ENCODE results near the gene MED12L. TPM values are rescaled to one million over a fixed set of nuclear protein-coding genes. Genes with fewer than 3 reads are reported as not detected.

MED12L gene
- total RNA-seq, 1 experiment from 2014 or later, result not detected

GRCh38 chr3:151347432-151347831 is 262.0 kb downstream of the MED12L start:
- no peak for DNase-seq
- Histone ChIP-seq H3K4me1 (no peaks in the 10 kb centered on the region), H3K36me3 (no peaks in the 10 kb centered on the region), H3K4me3 (no peak overlapping the region), H3K9me3 (replicated peaks) (no peaks in the 10 kb centered on the region), H3K27me3 (no peaks in the 10 kb centered on the region), H3K27ac (no peak overlapping the region)

GRCh38 chr3:151350656-151351055 is 265.2 kb downstream of the MED12L start:
- H3K27ac ChIP-seq, result no peak overlapping the region
- no peaks in the 10 kb centered on the region for H3K4me1 ChIP-seq
- no peaks in the 10 kb centered on the region for H3K36me3 ChIP-seq
- H3K9me3 ChIP-seq (replicated peaks), result no peaks in the 10 kb centered on the region
- no peak overlapping the region for H3K4me3 ChIP-seq
- DNase-seq, result no peak
- no peaks in the 10 kb centered on the region for H3K27me3 ChIP-seq

DNA sequence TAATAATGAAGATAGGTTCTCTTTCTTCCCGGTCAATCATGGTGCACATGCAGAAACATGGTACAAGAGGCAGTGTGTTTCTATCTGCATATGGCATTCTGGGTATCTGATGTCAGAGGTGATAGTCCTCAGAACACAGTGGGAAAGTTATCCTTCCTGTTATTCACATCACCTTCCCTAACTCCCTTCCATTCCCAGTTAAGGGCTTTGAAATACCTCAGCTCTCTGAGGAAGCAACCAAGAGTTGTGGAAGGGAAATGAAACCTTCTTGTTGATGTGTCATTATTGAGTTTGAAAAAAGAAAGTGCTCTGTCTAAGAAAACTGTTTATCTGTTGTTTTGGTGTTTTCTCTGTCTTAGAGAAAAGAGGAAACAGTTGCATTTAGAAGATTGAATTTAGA is 265.8 kb downstream of the MED12L start:
- H3K27ac ChIP-seq, result no peak overlapping the region
- H3K36me3 ChIP-seq, result no peaks in the 10 kb centered on the region
- H3K9me3 ChIP-seq (replicated peaks), result no peaks in the 10 kb centered on the region
- DNase-seq, result no peak
- no peak overlapping the region for H3K4me3 ChIP-seq
- no peaks in the 10 kb centered on the region for H3K4me1 ChIP-seq
- no peaks in the 10 kb centered on the region for H3K27me3 ChIP-seq

- no peak overlapping the region for H3K4me3 ChIP-seq
Measured at GRCh38 chr3:151351648-151352047, 266.2 kb downstream of the MED12L start.

DNA sequence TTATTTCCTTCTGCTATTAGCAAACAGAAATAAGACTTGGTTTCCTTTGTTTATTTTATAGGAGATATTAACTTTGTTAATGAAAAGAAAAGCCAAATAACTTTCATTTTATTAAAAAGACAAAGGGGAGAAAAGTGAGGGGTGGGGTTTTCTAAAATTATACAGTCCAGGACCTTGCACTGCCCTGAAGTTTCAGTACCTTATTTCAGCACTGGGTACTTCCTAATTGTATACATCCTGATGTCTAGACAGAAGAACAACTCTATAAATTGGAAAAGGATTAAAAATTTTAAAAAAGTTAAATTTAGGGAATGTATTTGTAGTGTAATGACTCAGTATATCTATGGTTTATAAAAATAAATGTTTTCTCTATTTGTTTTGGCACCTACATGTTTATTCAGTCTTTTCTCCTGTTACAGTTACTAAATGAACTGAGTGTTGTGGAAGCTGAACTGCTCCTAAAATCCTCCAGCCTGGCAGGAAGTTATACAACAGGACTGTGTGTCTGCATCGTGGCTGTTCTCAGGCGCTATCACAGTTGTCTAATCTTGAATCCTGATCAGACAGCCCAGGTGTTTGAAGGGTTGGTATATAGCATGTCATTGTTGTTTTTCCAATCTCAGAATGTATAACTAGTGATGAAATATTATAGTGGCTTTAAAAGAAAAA is 271.5 kb downstream of the MED12L start:
- H3K27me3 ChIP-seq, result no peaks in the 10 kb centered on the region
- no peak overlapping the region for H3K27ac ChIP-seq
- H3K4me3 ChIP-seq, result no peak overlapping the region
- H3K4me1 ChIP-seq, result no peaks in the 10 kb centered on the region
- no peaks in the 10 kb centered on the region for H3K9me3 ChIP-seq (replicated peaks)
- H3K36me3 ChIP-seq, result no peaks in the 10 kb centered on the region
- DNase-seq, result peak in 1 of 2 experiments; percentile 1

More at GRCh38 chr3:151351648-151352047, 266.2 kb downstream of the MED12L start:
- no peaks in the 10 kb centered on the region for H3K36me3 ChIP-seq
- DNase-seq, result no peak
- no peaks in the 10 kb centered on the region for H3K4me1 ChIP-seq
- no peaks in the 10 kb centered on the region for H3K9me3 ChIP-seq (replicated peaks)
- no peaks in the 10 kb centered on the region for H3K27me3 ChIP-seq
- no peak overlapping the region for H3K27ac ChIP-seq

DNA sequence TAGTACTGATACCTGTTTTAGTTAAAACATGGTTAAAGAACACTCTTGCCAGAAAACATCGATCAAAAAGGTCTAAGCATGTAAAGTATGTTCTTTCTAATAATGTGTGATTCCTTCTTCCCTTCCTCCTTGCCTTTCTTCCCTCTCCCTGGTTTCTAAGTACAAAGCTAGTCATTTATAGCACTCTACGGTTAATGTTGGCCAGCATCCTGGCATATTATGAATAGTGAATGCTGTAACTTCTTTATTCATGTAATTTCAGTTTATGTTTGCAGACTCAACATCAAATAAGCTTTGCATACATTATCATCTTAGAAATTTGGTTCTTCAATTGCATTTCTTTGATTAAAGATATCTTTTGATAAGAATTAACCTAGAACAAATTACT is 272.0 kb downstream of the MED12L start:
- no peaks in the 10 kb centered on the region for H3K9me3 ChIP-seq (replicated peaks)
- H3K27me3 ChIP-seq, result no peaks in the 10 kb centered on the region
- no peaks in the 10 kb centered on the region for H3K4me1 ChIP-seq
- no peak overlapping the region for H3K4me3 ChIP-seq
- no peak for DNase-seq
- H3K36me3 ChIP-seq, result no peaks in the 10 kb centered on the region
- no peak overlapping the region for H3K27ac ChIP-seq

GRCh38 chr3:151362751-151363174 is 277.3 kb downstream of the MED12L start:
- Histone ChIP-seq H3K36me3 (no peaks in the 10 kb centered on the region), H3K27me3 (no peaks in the 10 kb centered on the region), H3K27ac (no peak overlapping the region), H3K9me3 (replicated peaks) (no peaks in the 10 kb centered on the region), H3K4me1 (no peaks in the 10 kb centered on the region), H3K4me3 (no peak overlapping the region)
- no peak for DNase-seq

GRCh38 chr3:151366993-151367392 is 281.5 kb downstream of the MED12L start:
- no peak for DNase-seq

DNA sequence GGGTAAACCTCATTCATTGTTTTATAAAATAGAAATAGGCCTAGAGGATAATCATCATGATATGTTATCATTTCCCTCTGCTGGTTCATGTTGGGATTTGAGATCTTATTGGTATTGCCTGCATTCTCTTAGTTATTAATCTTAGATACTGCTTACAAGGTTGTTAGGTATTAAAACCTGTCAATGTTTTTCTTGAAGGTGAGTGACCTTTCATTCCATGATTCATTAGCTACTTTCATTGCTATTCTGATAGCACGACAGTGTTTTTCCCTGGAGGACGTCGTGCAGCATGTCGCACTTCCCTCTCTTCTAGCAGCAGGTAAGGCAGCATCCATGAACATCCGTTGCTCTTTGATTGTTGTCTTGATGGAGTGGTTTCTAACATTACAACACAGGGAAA is 282.0 kb downstream of the MED12L start:
- DNase-seq, result no peak
- Histone ChIP-seq H3K36me3 (no peaks in the 10 kb centered on the region), H3K9me3 (replicated peaks) (no peaks in the 10 kb centered on the region), H3K27me3 (no peaks in the 10 kb centered on the region), H3K27ac (no peak overlapping the region), H3K4me3 (no peak overlapping the region), H3K4me1 (no peaks in the 10 kb centered on the region)

More at GRCh38 chr3:151366993-151367392, 281.5 kb downstream of the MED12L start:
- H3K27me3 ChIP-seq, result no peaks in the 10 kb centered on the region
- no peaks in the 10 kb centered on the region for H3K4me1 ChIP-seq
- no peaks in the 10 kb centered on the region for H3K36me3 ChIP-seq
- H3K4me3 ChIP-seq, result no peak overlapping the region
- H3K27ac ChIP-seq, result no peak overlapping the region
- H3K9me3 ChIP-seq (replicated peaks), result no peaks in the 10 kb centered on the region

GRCh38 chr3:151371526-151371925 is 286.1 kb downstream of the MED12L start:
- DNase-seq, result no peak
- H3K4me3 ChIP-seq, result no peak overlapping the region

GRCh38 chr3:151372063-151372820 is 286.8 kb downstream of the MED12L start:
- Histone ChIP-seq H3K4me1 (no peaks in the 10 kb centered on the region), H3K27me3 (no peaks in the 10 kb centered on the region), H3K27ac (no peak overlapping the region), H3K36me3 (no peaks in the 10 kb centered on the region), H3K4me3 (no peak overlapping the region), H3K9me3 (replicated peaks) (no peaks in the 10 kb centered on the region)
- no peak for DNase-seq

More at GRCh38 chr3:151371526-151371925, 286.1 kb downstream of the MED12L start:
- H3K36me3 ChIP-seq, result no peaks in the 10 kb centered on the region
- H3K9me3 ChIP-seq (replicated peaks), result no peaks in the 10 kb centered on the region
- H3K27ac ChIP-seq, result no peak overlapping the region
- H3K27me3 ChIP-seq, result no peaks in the 10 kb centered on the region
- H3K4me1 ChIP-seq, result no peaks in the 10 kb centered on the region

- Histone ChIP-seq H3K9me3 (replicated peaks) (no peaks in the 10 kb centered on the region), H3K27ac (no peak overlapping the region), H3K4me1 (no peaks in the 10 kb centered on the region), H3K27me3 (no peaks in the 10 kb centered on the region), H3K4me3 (no peak overlapping the region), H3K36me3 (no peaks in the 10 kb centered on the region)
- no peak for DNase-seq
Measured at GRCh38 chr3:151377768-151378385, 292.4 kb downstream of the MED12L start.

DNA sequence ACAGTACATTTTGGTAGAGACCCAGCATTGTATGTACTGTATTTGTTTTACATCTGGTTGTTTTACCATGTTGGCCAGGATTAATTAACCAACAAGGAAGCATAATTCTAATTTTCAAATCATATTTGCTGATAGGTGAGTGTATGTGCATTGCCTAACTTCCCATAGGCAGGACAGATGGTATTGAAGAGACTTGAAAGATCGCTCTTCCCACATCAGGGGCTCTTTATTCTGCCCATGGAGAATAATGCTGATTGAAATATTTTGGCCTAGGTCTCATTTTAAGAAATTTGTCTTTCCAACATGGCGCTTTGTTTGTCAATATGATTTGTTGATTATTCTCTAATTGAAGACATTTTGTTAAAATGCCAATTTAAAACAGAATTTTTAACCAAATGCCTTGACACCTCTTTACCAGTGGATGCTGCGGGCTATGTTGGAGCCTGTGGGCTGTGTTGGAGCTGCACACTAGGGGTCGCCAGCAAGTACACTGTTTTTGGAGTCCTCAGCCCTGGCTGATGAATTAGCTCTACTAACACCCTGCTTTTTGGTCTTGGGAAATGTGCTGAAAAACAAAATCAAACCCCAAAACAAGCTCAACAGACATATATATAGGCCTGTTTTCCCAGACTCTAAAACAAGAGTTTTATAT is 293.7 kb downstream of the MED12L start:
- H3K4me1 ChIP-seq, result no peaks in the 10 kb centered on the region
- no peaks in the 10 kb centered on the region for H3K9me3 ChIP-seq (replicated peaks)
- no peak overlapping the region for H3K4me3 ChIP-seq
- peak; percentile 2 to 38 for DNase-seq
- no peak overlapping the region for H3K27ac ChIP-seq
- H3K27me3 ChIP-seq, result no peaks in the 10 kb centered on the region
- no peaks in the 10 kb centered on the region for H3K36me3 ChIP-seq

DNA sequence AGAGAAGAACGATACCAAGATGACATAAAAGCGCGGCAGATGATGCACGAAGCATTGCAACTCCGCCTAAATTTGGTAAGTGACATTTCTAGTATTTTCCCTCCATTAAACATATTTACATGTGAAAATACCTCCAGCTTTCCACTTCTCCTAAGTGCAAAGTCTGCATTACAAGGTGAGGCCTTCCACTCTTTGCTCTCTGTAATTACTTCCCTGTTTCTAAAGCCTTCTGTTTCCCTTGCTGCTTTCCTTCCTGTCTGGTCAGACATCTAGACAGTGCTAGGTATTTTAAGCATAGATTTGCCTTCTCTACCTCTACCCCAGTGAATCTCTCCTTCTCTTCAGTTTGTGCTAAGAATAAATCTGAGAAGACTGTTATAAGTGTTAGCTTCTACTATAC is 297.2 kb downstream of the MED12L start:
- Histone ChIP-seq H3K4me1 (no peaks in the 10 kb centered on the region), H3K27me3 (no peaks in the 10 kb centered on the region), H3K4me3 (no peak overlapping the region), H3K9me3 (replicated peaks) (no peaks in the 10 kb centered on the region), H3K36me3 (no peaks in the 10 kb centered on the region), H3K27ac (no peak overlapping the region)
- DNase-seq, result no peak

DNA sequence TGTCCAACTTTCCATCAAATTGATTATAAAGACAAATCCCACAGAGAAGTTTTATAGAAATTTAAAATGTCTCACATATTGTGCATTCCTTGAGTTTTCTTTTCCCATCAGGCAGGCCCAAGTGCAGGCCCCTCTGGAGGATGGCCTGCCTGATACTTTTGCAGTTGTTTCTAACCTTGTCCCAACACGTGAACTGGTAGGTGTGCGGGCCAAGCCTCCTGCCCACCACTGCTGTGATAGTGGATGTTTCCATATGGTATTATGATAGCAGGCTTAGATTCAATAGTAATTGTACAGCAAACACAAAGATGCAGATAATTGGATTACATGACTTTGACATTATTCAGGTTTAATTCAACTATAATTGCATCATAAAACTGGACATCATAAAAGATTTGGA is 297.6 kb downstream of the MED12L start:
- no peaks in the 10 kb centered on the region for H3K4me1 ChIP-seq
- no peaks in the 10 kb centered on the region for H3K9me3 ChIP-seq (replicated peaks)
- H3K27me3 ChIP-seq, result no peaks in the 10 kb centered on the region
- no peak overlapping the region for H3K27ac ChIP-seq
- DNase-seq, result no peak
- no peak overlapping the region for H3K4me3 ChIP-seq
- no peaks in the 10 kb centered on the region for H3K36me3 ChIP-seq
